Activated CD8-positive, alpha-beta memory T cell treated with anti-CD3 and anti-CD28 coated beads, Interleukin-2, amount 50 U/mL, for 4 hours (primary cell): Measurements from ENCODE around the gene SSMEM1.
"Not testable (repeated sequence)": the region's sequence is repeated elsewhere in the genome, so short reads cannot be mapped to it uniquely, and the experiment has no call there.

Source experiments
- DNase-seq: peaks from one replicate; pipeline ENCODE4 v3.0.0-alpha.2; 2020

SSMEM1 gene

DNA sequence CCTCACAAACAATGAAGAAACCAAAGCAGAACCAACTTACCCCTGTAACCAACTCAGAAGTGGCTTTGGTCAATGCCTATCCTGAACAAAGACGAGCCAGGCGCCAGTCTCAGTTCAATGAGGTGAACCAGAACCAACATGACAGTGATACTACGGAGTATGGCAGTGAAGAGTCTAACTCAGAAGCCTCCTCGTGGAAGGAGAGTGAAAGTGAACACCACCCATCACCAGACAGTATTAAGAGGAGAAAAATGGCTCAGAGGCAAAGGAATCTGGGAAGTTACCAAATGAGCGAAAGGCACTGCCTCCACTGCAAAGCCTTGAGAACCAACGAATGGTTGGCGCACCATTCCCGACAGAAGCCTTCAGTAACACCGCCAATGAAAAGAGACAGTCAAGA, 8.4 kb downstream of the SSMEM1 start:
- no peak for DNase-seq

DNA sequence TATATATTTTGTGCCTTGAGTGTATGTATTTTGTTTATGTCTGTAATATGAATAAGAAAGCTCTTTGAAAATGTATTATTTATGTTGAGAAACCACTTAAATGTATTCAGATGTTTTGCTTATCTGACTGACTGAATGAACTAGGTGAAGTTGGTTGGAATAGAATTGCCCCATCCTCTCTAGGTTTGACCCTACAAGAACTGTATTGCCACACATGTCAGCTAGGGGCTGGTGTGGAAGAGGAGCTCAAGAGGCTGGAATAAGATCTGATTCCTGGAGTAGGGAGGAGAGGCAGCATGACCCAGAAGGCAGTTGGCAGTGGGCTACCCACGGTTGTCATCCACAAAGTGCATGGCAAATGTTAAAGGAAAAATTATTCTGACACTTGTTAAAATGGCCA, 9.1 kb downstream of the SSMEM1 start:
- DNase-seq = no peak

DNA sequence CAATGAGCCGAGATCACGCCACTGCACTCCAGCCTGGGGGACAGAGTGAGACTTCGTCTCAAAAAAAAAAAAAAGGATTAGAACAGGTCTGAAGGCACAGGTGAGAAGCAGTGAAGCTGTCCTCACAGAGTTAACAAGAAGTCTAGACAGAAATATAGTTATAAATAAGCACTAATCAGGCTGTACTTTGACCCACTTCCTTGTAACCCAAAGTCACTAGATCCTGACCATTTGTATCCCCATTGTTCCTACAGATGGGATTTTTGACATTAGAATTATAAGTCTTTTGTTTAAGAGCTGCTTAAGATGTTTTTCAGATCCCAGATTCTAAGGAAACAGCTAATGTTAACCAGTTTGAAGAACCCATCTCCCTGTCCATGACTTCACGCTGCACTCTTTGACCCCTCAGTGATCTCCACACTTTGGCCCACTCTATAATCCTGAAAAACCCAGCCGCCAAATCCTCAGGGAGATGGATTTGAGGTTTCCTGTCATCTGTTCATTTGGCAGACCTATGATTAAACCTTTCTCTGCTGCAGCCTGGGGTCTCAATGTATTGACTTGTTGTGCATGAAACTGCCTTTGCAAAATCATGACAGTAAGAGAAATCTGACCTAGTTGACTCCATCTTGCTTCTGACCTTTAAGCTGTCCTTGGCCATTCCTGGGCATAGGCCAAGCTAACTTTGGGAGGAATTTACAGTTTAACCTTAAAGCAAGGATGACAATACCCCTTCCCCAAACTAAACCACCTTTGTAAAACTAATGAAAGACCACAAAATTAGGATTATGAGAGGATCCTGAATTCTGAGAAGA, 11.4 kb downstream of the SSMEM1 start:
- no peak for DNase-seq

DNA sequence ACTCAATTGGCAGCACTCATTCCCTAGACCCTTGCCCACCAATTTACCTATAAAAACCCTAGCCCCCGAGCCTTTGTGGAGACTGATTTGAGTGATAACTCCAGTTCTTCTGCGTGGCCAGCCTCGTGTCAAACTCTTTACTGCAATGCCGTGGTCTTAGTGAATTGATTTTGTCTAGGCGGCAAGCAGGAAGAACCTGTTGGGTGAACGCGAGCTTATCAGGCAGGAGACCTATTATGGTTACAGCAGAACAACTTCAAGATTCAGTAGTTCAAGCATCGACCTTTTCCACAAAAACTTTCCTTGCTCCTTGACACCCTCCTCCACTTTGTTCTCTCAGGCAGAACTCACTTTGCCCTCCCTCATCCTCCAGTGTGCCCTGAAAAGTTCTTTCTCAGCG, 12.2 kb downstream of the SSMEM1 start:
- DNase-seq = no peak

DNA sequence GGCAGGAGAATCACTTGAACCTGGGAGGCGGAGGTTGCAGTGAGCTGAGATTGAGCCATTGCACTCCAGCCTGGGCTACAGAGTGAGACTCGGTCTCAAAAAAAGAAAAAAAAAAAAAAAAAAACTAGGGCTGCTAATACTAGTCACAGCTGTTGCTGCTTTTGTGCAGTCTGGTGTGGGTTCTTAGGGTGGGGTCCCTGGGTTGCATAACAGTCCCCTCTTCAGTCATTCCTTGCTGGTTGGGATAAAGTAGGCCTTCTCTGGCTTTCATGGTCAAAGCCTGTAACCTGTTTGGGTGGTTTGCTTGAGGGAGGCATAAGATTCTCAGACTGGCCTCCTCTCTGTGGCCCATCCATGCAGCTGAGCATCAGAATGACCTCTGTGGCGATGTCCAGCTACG, 14.1 kb downstream of the SSMEM1 start:
- no peak for DNase-seq

DNA sequence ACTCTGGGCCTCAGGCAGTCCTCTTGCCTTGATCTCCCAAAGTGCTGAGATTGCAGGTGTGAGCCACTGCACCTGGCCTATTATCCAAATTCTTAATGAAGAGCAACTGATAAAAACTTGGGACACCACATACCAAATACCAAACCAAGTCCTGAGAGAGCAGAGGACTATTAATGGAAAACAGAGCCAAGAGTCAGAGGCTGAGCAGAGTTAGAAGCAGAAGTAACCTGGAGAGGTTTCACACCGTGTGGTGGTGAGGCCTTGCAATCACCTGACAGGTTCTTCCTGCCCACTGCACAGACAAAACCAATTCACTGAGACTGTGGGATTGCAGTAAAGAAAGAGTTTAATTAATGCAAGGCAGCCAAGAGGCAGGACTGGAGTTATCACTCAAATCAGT, 16.0 kb downstream of the SSMEM1 start:
- DNase-seq = no peak

DNA sequence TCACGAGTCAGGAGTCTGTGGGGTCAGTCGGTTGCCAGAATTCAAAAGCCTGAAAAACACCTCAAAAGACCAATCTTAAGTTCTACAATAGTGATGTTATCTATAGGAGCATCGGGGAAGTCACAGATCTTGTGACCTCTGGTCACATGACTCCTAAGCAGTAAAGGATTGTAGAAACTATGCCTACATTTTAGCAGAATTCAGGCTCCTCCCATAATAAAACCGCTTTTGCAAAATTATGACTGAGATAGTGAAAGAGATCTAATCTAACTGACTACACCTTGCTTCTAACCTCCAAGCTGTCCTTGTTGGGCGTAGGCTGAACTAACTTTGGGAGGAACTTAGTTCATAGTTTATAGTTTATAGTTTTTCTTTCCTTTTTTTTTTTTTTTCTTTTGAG, 16.6 kb downstream of the SSMEM1 start:
- DNase-seq = no peak

DNA sequence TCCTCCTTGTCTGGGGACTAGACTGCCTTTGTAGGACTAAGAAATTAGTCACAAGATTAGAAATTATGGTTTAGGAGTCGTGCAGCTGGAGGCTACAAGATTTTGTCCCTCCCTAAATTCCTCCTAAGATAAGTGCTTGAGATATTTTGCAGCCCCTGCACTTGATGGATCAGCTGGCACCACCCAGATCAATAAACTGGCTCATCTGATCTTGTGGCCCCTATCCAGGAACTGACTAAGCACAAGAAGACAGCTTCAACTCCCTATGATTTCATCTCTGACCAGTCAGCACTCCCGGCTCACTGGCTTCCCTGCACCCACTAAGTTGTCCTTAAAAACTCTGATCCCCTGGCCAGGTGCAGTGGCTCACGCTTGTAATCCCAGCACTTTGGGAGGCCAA, 17.3 kb downstream of the SSMEM1 start:
- not testable (repeated sequence) for DNase-seq

DNA sequence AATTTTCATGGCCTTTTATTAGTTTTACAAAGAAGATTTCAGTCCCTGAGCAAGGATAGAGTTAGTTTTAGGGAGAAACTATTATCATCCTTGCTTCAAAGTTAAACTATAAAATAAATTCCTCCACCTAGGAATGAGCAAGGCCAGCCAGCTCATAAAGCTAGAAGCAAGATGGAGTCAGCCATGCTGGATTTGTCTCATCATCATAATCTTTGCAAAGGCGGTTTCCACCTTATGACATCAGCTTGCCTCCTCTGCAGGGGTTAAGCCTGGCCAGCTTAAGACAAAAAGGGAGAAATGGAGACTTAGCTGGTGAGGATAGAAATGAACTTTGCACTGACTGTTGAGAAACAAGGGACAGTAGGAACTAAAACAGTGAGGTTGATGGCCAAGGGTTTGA, 18.7 kb downstream of the SSMEM1 start:
- no peak for DNase-seq

DNA sequence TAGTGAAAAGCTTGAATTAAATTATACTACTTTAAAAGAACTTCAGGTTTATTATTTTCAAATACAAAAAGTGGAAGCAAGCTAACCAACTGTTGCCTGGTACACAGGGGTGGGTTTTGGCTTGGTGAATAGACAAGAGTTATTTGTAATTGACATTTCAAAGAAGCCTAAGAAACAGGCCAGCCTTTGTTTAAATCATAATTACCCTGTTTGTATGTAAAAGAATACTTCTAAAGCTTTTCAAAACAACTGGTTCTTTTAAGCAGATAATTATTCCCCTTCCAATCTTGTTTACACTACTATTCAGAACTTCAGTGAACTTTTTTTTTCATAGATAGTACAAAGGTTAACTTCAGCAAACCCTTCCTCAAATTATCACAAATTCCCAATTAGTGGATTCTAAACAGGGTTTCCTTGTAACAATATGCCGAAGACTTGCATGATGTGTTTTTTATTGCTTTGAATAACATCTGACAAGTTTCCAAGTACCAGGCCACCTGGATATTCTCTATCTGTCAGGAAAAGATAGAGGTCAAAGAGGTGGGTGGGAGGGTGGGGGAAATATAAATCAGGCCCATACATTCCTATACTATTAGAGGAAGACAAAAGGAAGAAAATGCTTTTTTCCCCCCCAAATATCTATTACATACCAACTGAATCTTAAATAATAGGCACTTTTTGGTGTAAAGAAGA, 20.4 kb downstream of the SSMEM1 start:
- no peak for DNase-seq

DNA sequence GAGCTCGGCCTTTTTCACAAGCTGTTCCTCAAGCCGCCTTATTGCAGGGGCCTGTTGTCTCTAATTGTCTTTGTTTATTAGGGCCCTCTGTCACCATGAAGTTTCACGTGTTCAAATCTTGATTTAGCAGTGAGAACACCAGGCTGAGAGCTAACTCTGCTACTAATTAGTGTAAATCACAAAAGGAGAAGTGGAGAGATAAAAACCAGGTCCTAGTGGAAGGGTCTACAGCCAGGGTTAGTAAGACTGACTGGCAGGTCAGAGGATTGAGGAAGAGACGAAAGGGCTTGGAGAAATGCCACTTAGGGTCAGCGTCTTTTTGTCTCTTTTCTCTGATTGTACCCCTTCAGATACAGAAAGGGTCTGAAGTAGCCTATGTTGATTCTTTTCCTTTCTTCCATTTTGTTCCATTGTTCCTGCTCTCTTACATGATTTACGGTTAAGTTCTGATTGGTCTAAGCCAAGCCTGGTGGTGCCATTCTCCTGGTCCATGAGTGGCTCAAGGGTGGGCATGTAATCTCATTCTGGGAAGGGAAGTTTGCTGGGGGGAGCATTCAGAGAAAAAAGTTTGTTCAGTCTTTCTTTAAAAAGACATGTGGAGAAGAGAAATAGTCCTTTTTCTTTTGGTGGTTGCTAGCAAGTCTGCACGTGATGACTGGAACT, 21.3 kb downstream of the SSMEM1 start:
- no peak for DNase-seq

DNA sequence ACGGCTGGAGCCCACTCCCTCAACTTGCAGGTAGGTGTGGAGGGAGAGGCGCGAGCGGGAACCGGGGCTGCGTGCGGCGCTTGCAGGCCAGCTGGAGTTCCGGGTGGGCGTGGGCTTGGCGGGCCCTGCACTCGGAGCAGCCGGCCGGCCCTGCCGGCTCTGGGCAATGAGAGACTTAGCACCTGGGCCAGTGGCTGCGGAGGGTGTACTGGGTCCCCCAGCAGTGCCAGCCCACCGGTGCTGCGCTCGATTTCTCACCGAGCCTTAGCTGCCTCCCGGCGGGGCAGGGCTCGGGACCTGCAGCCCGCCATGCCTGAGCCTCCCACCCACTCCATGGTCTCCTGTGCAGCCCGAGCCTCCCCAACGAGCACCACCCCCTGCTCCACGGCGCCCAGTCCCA, 22.3 kb downstream of the SSMEM1 start:
- DNase-seq = not testable (repeated sequence)

DNA sequence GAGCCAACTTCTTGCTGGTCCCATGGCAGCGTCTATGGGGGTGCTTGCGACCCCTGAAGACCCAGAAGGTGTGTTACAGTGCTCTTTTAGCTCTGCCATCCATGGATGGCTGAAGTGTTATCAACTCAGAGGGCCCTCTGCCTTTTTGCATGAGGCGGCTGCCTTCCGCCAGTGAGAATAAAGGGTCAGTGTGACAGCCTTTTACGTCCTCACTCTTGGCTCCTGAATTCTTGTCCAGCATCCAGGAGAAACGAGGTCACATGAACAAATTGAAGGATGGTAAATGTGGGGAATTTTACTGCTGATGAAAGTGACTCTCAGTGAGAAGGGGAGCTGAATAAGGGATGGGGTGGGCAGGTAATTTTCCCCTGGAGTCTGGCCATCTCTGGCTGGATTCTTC, 24.1 kb downstream of the SSMEM1 start:
- no peak for DNase-seq

DNA sequence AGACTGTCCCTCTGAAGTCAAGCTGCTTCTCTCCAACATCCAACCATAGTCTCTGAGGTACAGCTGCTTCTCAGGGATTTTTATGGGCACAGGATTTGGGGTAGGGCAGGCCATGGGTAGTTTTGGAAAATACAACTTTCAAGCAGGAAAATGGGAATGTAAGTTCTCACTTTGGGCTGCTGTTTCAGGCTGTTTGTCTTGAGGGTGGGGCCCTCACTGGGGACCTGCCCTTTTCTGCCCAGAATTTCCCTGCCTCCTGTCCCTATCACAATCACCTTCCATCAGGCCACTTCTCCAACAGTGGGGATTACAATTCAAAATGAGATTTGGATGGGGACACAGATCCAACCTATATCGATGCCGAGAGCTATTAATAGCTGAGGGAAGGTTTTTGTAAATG, 24.5 kb downstream of the SSMEM1 start:
- no peak for DNase-seq

DNA sequence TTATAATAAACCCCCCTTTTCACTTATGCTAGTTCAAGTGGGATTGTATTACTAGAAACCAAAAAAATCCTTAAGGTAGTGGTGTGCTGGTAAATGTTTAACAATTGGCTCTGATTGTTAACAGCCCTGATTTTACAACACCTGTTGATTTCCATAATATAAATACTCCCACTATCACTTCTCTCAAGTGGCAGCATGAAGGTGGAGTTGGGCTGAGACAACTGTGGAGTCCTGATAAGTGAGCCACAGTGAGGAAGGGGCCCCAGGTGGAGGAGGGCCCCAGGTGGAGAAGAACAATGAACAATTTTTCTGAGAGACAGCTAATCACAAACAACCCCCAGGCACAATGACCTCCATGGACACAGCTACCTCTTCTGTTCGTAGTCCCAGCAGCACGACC, 26.4 kb downstream of the SSMEM1 start:
- DNase-seq = no peak

DNA sequence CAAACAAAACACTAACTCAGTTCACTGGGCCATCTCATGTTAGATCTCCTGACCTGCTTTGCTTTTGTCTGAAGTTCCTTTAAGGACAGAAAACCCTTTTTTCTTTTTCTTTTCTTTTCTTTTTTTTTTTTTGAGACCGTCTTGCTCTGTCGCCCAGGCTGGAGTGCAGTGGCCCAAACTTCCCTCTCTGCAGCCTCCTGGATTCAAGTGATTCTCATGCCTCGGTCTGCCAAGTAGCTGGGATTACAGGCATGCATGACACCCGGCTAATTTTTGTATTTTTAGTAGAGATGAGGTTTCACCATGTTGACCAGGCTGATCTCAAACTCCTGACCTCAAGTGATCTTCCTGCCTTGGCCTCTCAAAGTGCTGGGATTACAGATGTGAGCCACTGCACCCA, 28.7 kb downstream of the SSMEM1 start:
- not testable (repeated sequence) for DNase-seq

DNA sequence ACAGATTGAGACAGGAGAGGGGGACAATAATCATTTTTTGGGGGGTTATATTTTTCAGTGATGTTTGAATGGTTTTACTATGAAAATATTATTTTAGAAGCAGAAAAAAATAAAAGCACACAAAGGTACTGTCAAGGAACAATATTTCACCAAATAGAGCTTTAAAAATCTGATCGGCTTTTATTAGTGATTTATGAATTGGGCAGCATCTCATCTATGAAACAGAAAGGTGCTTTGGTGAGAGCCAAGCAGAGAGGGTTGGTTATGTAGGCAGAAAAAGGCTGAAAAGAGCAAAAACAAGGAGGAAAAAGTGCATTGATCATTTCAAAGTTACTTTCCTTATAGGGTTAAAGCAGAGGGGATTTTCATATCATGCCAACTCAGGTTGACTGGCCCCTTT, 32.6 kb downstream of the SSMEM1 start:
- no peak for DNase-seq

DNA sequence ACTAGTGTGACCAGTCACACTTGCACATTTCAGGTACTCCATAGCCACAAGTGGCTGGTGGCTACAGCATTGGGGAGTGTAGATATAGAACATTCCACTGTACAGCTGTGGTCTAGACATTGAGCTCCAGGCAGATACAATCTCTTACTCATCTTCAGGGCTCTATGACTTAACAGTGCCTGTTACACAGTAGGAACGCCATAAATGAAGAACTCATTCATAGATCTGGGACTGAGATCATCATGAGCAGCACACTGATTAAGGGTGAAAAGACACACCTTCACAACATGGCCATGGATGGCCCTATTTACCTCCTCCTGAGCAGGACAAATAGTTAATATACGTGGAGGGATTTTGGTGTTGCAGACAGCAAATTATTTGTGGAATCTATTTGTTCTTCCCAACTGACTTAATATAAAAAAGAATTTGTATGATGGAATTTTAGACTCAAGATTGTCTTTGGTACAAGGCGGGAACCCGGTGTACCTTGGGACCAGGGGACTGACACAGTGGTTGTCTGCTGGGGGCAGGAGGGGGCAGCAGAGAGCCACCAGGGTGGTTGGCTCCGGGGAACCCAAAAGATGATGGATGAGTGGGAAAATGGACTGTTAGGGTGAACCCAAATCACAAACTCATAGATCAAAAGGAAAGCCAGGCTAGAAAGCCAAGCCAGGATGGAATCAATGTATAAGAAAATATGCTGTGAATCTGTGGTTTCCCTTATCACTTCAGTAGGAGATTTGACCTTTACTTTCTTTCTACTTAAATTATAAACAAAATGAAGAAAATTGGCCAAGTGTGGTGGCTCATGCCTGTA, 34.7 kb downstream of the SSMEM1 start:
- peak; percentile 64 for DNase-seq

DNA sequence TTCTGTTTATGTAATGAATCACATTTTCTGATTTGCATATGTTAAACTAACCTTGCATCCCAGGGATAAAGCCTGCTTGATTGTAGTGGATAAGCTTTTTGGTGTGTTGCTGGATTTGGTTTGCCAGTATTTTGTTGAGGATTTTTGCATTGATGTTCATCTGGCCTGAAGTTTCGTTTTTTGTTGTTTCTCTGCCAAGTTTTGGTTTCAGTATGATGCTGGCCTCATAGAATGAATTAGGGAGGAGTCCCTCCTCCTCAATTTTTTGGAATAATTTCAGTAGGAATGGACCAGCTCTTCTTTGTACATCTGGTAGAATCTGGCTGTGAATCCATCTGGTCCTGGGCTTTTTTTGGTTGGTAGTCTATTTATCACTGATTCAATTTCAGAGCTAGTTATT, 35.8 kb downstream of the SSMEM1 start:
- DNase-seq = not testable (repeated sequence)

DNA sequence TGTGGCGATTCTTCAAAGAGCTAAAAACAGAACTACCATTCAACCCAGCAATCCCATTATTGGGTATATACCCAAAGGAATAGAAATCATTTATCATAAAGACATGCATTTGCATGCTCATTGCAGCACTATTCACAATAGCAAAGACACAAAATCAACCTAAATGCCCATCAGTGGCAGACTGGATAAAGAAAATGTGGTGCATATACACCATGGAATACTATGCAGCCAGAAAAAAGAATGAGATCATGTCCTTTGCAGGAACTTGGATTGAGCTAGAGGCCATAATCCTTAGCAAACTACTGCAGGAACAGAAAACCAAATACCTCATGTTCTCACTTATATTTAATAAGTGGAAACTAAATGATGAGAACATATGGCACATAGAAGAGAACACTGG, 38.8 kb downstream of the SSMEM1 start:
- DNase-seq = not testable (repeated sequence)

DNA sequence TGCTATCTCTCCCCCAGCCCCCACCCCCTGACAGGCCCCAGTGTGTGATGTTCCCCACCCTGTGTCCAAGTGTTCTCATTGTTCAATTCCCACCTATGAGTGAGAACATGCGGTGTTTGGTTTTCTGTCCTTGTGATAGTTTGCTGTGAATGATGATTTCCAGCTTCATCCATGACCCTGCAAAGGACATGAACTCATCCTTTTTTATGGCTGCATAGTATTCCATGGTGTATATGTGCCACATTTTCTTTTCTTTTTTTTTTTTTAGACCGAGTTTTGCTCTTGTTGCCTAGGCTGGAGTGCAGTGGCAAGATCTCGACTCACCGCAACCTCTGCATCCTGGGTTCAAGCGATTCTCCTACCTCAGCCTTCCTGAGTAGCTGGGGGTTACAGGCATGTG, 41.2 kb downstream of the SSMEM1 start:
- not testable (repeated sequence) for DNase-seq

DNA sequence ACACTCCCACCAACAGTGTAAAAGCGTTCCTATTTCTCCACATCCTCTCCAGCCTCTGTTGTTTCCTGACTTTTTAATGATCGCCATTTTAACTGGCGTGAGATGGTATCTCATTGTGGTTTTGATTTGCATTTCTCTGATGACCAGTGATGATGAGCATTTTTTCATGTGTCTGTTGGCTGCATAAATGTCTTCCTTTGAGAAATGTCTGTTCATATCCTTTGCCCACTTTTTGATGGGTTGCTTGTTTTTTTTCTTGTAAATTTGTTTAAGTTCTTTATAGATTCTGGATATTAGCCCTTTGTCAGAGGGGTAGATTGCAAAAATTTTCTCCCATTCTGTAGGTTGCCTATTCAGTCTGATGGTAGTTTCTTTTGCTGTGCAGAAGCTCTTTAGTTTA, 42.0 kb downstream of the SSMEM1 start:
- DNase-seq = not testable (repeated sequence)

DNA sequence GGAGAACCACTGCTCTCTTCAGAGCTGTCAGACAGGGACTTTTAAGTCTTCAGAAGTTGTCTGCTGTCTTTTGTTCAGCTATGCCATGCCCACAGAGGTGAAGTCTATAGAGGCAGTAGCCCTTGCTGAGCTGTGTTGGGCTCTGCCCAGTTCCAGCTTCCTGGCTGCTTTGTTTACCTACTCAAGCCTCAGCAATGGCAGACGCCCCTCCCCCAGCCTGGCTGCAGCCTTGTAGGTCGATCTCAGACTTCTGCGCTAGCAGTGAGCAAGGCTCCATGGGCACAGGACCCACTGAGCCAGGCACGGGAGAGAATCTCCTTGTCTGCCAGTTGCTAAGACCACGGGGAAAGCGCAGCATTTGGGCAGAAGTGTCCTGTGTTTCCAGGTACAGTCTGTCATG, 46.9 kb downstream of the SSMEM1 start:
- no peak for DNase-seq
